GM12872 (cell line): Measurements from ENCODE around the gene GPR108.

ENCODE experiments used
- CTCF ChIP-seq: IDR thresholded peaks from 3 replicates; pipeline ENCODE4 v1.5.1; 2011; ENCODE audit warnings: low read depth, mild to moderate bottlenecking, low read length, moderate library complexity; ENCODE audit not compliant: insufficient read depth

GPR108 gene

GRCh38 chr19:6687114-6687513 lies 50.3 kb downstream of the GPR108 start:
- no peak for TF ChIP-seq CTCF

- no peak for TF ChIP-seq CTCF
Measured at GRCh38 chr19:6686628-6686975, 50.8 kb downstream of the GPR108 start.

- TF ChIP-seq CTCF = no peak
Measured at GRCh38 chr19:6685962-6686627, 51.3 kb downstream of the GPR108 start.

GRCh38 chr19:6685482-6685881 lies 51.9 kb downstream of the GPR108 start:
- TF ChIP-seq CTCF = no peak

GRCh38 chr19:6683971-6684370 lies 53.4 kb downstream of the GPR108 start:
- TF ChIP-seq CTCF = no peak

- no peak for TF ChIP-seq CTCF
Measured at GRCh38 chr19:6682607-6683128, 54.7 kb downstream of the GPR108 start.

GRCh38 chr19:6680141-6680540 lies 57.2 kb downstream of the GPR108 start:
- TF ChIP-seq CTCF = no peak
